Upper lobe of right lung (tissue), 1 donor: ENCODE results near the gene SAAL1. TPM values are rescaled to one million over a fixed set of nuclear protein-coding genes. Genes with fewer than 3 reads are reported as not detected.
A peak's percentile ranks its signal among the peaks of the same experiment; 100 is the strongest.

Experiments used
- ATAC-seq: fragments of 200-7000 bp; cut with Tn5 transposase; one replicate; pipeline ENCODE4 v1.9.1; 2020; ENCODE audit warnings: mild to moderate bottlenecking, moderate library complexity
- DNase-seq: peaks from one replicate; pipeline ENCODE4 v3.0.0-alpha.2; 2020
- H3K27ac ChIP-seq: fragments of 200-600 bp; one replicate; pipeline ENCODE4 v1.8.0; 2022
- H3K27me3 ChIP-seq: fragments of 200-600 bp; one replicate; pipeline ENCODE4 v1.8.0; 2022; ENCODE audit warnings: mild to moderate bottlenecking
- H3K36me3 ChIP-seq: fragments of 200-600 bp; one replicate; pipeline ENCODE4 v1.8.0; 2022
- H3K4me1 ChIP-seq: fragments of 200-600 bp; one replicate; pipeline ENCODE4 v1.8.0; 2022
- H3K4me3 ChIP-seq: fragments of 200-600 bp; one replicate; pipeline ENCODE4 v1.8.0; 2022; ENCODE audit warnings: mild to moderate bottlenecking
- H3K9me3 ChIP-seq: fragments of 200-600 bp; one replicate; pipeline ENCODE4 v1.8.0; 2022
- intact Hi-C: fragments of 100-400 bp; cut with DNase I; formaldehyde crosslinking; loops from one replicate; pipeline ENCODE4 v1.11.0; 2022
- long read RNA-seq: library from polyadenylated mRNA; unstranded; transcript quantifications from one replicate; pipeline ENCODE4 v2.0.0, GENCODE V29; 2021
- total RNA-seq: library from RNA; stranded (reverse); fragmentation: NEBNext Ultra II Directional; extraction: Animal tissue kit (Norgen Biotek cat#: 25700); gene quantifications from one replicate; pipeline ENCODE4 v1.2.1, GENCODE V29; 2021
- TF ChIP-seq, protein P1 (sequence below): fragments of 200-600 bp; IDR thresholded peaks from one replicate; pipeline ENCODE4 v1.8.0; 2022; ENCODE audit warnings: antibody characterized with exemption
- donor health status: DM: no; HTN: yes; CAD: no; lungs with severe emphysema.

The SAAL1 gene, protein sequence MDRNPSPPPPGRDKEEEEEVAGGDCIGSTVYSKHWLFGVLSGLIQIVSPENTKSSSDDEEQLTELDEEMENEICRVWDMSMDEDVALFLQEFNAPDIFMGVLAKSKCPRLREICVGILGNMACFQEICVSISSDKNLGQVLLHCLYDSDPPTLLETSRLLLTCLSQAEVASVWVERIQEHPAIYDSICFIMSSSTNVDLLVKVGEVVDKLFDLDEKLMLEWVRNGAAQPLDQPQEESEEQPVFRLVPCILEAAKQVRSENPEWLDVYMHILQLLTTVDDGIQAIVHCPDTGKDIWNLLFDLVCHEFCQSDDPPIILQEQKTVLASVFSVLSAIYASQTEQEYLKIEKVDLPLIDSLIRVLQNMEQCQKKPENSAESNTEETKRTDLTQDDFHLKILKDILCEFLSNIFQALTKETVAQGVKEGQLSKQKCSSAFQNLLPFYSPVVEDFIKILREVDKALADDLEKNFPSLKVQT
- 8.8 TPM for total RNA-seq
- long read RNA-seq, partial matches to known transcripts: 1 of 11 reads
- long read RNA-seq, other reads (novel, unspliced or antisense): 6 of 11 reads

DNA sequence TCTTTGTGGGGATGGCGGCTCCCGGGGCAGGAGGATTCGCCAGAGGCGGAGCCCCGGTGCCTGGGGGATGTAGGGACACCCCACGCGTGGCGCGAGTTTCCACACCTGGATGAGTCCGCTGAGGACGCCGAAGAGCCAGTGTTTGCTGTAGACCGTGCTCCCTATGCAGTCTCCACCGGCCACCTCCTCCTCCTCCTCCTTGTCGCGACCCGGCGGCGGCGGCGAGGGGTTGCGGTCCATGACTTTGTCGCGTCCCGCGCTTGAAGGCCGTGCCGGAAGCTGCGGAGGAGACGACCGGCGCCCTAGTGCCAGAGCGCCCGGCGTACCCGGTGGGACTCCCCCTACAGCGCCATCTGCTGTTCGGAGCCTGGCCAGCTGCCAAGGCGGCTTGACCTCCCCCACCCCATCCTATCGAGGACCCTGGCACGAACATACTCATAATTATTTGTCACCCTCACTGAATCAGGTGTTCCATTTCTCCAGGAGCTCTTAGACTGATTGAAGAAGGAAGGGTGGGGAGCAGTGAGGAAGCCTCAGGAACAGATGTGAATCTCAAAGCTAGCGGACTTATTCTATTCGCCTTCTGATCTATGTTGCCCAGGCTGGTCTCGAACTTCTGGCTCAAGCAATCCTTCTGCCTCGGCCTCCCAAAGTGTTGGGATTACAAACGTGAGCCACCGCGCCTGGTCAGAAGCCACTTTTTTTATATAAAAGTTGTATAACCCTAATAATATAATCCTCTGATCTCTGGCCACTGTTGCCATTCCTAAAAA is at the start of gene SAAL1:
SAAL1 (minus strand) TSS at position 281 of the 773 bp plus-strand sequence; CDS start at position 240, 41 bp downstream.
- intact Hi-C loops: no loop called here

DNA sequence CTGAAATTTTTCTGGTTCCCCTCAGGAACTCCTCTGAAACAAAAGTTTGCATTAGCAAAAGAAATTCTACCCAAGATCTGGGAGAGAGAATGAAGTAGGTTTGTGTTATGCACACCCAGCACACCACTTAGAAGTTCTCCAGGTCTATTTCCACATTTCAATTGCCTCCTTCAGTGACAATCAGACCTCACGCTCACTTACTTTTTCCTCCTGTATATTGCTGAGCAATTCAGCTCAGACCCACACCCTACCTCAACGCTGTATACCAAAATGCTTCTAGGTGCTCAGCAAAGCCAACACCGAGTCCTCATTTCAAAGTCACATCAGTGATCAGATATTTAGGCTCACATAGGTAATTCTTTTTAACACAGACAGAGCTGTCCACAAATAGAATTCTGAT is 45.7 kb upstream of the SAAL1 start:
- peak; percentile 71 for ATAC-seq
- TF ChIP-seq, protein P1, sequence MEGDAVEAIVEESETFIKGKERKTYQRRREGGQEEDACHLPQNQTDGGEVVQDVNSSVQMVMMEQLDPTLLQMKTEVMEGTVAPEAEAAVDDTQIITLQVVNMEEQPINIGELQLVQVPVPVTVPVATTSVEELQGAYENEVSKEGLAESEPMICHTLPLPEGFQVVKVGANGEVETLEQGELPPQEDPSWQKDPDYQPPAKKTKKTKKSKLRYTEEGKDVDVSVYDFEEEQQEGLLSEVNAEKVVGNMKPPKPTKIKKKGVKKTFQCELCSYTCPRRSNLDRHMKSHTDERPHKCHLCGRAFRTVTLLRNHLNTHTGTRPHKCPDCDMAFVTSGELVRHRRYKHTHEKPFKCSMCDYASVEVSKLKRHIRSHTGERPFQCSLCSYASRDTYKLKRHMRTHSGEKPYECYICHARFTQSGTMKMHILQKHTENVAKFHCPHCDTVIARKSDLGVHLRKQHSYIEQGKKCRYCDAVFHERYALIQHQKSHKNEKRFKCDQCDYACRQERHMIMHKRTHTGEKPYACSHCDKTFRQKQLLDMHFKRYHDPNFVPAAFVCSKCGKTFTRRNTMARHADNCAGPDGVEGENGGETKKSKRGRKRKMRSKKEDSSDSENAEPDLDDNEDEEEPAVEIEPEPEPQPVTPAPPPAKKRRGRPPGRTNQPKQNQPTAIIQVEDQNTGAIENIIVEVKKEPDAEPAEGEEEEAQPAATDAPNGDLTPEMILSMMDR: no peak
- Histone ChIP-seq H3K4me3 (no peak overlapping the region), H3K9me3 (no peaks in the 10 kb centered on the region), H3K4me1 (no peaks in the 10 kb centered on the region), H3K27me3 (no peaks in the 10 kb centered on the region), H3K36me3 (no peaks in the 10 kb centered on the region), H3K27ac (no peak overlapping the region)
- intact Hi-C loops: no loop called here
- no peak for DNase-seq

More for the DNA sequence above, at the start of gene SAAL1:
- Histone ChIP-seq H3K27me3 (no peaks in the 10 kb centered on the region), H3K27ac (peak within 1 kb of the TSS; percentile 76), H3K4me3 (peak within 1 kb of the TSS; percentile 91), H3K4me1 (peaks cover 13% of the 10 kb centered on the region), H3K36me3 (peaks cover 22% of the 10 kb centered on the region), H3K9me3 (no peaks in the 10 kb centered on the region)
- TF ChIP-seq, protein P1: peak; percentile 76
- DNase-seq (peak; percentile 94), ATAC-seq (peak; percentile 99)

DNA sequence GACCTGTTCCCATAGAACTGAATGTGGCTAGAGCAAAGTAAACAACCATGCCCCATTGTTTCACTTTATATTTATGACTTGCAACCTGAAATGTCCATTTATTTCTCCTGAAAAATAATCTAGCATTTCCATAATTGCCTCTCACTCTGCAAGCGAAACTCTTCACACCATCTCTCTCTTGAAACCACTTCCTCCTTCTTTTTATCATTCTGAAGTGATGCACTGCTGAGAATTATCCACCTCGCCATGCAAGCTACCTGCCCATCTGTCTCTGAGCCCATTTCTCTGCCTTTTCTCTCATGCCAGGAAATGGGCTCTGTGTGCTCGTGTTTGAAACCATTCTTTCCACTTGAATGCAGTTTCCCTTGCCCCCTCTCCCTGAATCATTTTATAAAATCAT is 40.0 kb upstream of the SAAL1 start:
- Histone ChIP-seq H3K27me3 (no peaks in the 10 kb centered on the region), H3K9me3 (no peaks in the 10 kb centered on the region), H3K4me3 (no peak overlapping the region), H3K4me1 (no peaks in the 10 kb centered on the region), H3K27ac (no peak overlapping the region), H3K36me3 (no peaks in the 10 kb centered on the region)
- TF ChIP-seq, protein P1: no peak
- DNase-seq (no peak), ATAC-seq (no peak)
- intact Hi-C loops: no loop called here

DNA sequence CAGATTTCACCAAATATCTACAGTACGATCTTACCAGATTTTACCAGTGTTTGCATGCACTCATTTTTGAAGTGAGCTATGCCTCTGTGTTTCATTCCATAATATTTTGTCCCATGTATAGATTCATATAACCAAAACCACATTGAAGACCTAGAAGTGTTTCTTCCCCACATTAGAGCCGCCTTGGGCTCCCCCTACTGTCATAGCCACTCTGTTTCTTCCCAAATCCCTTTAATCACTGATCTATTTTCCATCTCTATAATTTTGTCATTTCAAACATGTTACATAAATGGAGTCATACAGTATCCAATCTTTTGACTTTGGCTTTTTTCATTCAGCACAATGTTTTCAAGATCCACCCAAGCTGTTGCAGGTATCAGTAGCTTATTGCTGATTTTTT is 39.1 kb upstream of the SAAL1 start:
- Histone ChIP-seq H3K27me3 (no peaks in the 10 kb centered on the region), H3K4me3 (no peak overlapping the region), H3K4me1 (no peaks in the 10 kb centered on the region), H3K9me3 (no peaks in the 10 kb centered on the region), H3K36me3 (no peaks in the 10 kb centered on the region), H3K27ac (no peak overlapping the region)
- DNase-seq (no peak), ATAC-seq (no peak)
- intact Hi-C loops: no loop called here
- TF ChIP-seq, protein P1: no peak

DNA sequence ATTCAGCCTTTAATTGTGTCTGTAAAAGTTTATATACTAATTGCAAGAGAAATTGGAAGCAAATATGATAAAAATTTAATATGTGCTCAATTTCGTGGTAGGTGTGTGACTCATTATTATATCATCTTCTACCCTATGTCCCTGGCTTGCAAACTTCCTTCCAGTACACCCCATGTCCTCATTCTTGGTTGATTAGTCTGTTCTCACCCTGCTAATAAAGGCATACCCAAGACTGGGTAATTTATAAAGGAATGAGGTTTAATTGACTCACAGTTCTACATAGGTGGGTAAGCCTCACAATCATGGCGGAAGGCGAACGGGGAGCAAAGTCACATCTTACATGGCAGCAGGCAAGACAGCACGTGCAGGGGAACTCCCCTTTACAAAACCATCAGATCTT is 38.4 kb upstream of the SAAL1 start:
- Histone ChIP-seq H3K4me1 (no peaks in the 10 kb centered on the region), H3K9me3 (no peaks in the 10 kb centered on the region), H3K27me3 (no peaks in the 10 kb centered on the region), H3K27ac (no peak overlapping the region), H3K4me3 (no peak overlapping the region), H3K36me3 (no peaks in the 10 kb centered on the region)
- no peak for DNase-seq
- intact Hi-C loops: no loop called here
- ATAC-seq: no peak
- TF ChIP-seq, protein P1: no peak
